NCI-H345 (cell line): ENCODE measurements around the gene TTC22.

Experiments used
- DNase-seq: peaks from one replicate; lab custom pipeline; 2025; lab: John Stamatoyannopoulos, UW

The TTC22 gene

GRCh38 chr1:54750596-54750995 is 50.5 kb downstream of the TTC22 start:
- DNase-seq, result no peak

DNA sequence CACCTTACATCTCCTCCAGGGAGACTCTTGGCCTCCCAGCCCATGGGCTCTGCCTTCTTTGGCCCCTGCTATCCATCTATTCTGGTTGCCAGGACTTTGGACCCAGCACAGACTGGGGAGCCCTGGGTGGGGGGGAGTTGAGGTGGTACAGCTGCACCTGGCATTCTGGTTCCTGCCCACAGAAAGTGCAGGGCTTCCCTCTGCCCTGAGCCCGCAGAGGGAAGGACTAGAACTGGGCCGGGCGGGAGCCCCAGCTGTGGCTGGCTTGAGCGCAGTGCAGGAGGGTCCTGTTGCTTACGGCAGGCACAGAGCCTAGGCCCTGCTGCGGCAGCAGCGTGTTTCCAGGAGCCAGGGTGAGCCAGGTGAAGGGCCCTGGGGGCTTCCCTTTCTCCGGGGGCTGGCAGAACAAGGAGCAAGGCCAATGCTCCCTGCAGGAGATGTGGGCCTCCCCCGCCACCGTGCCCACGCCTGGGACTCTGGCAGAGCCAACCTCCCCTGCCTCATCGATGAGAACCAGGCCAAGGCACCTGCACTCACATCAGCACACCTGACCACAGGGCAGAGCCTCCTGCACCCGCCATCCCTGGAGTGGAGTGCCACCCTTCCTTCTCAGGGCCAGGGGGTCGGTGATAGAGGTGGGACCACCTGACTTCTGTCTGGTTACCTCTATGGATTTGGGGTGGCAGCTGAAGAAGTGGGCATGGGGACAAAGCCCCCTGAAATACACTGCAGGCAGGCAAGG is 52.9 kb downstream of the TTC22 start:
- no peak for DNase-seq

DNA sequence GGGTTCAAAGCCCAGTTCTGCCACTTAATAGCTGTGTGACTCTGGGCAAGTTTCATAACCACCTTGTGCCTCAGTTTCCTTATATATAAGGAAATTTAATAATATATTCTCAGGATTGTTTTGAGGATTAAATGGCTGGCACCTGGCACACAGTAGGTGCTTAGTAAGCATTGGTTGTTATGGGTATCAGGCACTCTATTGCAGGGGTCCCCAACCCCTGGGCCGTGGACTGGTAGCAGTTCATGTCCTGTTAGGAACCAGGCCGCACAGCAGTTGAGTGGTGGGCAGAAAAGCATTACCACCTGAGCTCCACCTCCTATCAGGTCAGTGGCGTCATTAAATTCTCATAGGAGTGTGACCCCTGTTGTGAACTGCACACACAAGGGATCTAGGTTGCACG is 55.3 kb downstream of the TTC22 start:
- no peak for DNase-seq

DNA sequence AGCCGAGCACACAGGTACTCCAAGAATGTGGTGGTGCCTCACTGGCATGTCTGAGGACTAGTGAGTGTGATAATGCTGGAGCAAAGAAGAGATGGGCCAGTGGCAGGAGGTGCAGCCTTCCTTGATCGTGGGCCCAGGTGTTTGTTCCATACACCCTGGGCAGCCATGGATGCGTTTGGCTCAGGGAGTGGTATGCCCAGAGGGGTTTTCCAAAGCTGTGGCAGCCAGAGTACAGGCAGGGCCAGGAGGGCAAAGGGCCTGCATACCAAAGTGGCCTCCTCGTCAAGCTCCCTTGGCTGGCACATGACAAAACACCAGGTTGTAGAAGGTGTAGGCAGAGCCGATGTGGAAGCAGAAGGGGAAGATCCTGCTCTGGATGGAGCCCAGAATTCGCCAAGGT is 55.8 kb downstream of the TTC22 start:
- no peak for DNase-seq

DNA sequence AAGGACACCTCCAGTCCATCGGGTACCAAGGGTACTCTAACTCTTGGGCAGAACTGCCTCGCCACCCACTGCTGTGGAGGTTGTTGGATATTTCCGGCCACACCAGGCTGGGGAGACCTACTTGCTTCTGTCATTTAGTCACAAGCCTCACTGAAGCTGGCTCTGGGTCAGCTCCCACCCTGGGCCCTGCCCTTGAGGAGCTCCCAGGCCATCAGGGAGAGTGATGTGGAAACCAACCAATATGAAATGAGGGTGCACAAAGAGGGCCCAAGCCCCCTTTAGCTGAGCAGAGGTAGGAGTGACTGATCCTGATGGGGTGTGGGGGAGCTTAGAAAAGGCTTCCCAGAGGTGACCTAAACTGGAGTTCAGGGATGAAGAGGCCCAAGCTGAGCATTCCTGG is 56.4 kb downstream of the TTC22 start:
- DNase-seq, result no peak

DNA sequence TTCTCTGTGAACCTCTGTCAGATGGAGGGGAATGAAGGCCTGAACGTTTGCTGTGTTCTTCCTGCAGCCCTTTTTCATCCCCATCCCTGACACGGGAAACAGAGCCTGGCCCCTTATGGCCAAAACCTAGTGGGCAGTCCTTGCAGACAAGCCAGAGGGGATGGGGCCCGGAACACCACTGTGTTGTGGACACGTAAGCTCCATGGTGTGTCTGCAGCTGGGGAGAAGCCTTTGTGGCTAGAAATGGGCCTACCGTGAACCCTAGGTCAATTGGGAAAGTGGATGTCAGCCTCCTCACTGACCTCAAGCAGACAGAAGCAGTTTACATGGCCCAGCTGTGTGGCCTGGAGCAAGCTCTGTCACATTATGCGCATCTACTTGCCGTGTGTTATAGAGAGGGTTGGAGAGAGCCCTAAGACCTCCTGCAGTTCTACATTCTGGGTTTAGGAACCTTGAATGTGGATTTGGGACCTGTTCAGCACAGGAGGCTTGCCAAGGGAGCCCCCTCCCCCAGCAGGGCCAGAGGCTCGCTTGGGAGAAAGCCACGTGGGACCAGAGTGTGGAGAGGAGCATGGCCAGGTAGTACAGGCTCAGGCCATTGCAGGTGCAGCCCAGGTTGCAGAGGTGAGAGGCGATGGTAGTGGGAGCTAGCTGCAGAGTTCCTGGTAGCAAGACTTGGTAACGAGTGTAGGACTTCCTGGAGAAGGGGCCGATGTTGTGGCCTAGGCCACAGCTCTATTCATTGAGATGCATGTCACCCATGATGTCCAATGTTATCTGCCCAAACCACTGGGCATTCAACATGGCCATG is 57.5 kb downstream of the TTC22 start:
- no peak for DNase-seq

- DNase-seq, result no peak
Measured at GRCh38 chr1:54742282-54742681, 58.8 kb downstream of the TTC22 start.

DNA sequence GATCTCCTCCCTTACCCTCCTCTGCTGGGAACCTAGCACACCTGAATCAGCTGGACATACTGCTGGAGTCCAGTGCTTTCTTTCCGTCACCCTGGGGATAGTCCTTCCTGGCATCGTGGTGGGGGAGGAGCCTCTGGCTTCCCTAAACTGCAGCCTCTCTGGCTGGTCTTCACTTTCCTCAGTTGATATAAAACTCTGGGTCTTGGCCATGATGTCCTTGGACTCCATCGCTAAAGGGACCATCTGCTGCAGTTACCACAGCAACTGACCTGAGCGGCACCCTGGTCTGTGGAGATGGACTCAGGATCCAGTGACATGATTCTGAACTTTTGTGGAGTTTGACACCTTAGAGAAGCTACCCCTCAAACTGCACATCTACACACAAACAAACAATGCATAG is 59.6 kb downstream of the TTC22 start:
- no peak for DNase-seq

GRCh38 chr1:54738244-54738643 is 62.9 kb downstream of the TTC22 start:
- no peak for DNase-seq

DNA sequence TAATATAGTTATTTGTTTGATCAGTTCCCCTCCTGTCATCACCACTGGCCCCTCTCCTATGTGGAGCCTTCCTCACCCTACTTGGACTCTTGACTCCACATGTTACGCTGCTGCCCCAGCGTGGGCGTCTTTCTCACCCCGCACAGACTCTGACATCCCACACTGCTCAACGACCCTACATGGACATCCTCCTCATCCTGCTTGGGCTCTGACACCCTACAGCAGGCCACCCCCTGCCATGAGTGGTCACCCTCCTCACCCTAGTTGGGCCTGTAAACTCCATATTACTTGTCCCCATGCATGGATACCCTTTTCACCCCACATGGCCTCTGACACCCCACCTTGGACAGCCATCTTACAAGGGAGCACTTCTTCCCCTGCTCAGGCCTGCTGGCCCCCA is 64.4 kb downstream of the TTC22 start:
- DNase-seq, result no peak
